NOMO-1 treated with dmso at 0.1 percent for 144 hours (cell line): ENCODE data around the gene ZNF764.
A peak's percentile ranks its signal among the peaks of the same experiment; 100 is the strongest.
"Not testable (repeated sequence)": the region's sequence is repeated elsewhere in the genome, so short reads cannot be mapped to it uniquely, and the experiment has no call there.

Experiments
- DNase-seq: peaks from one replicate; lab custom pipeline; 2025; ENCODE audit not compliant: unreplicated experiment; lab: John Stamatoyannopoulos, UW

ZNF764 gene

GRCh38 chr16:30548416-30549253, 9.5 kb downstream of the ZNF764 start:
- no peak for DNase-seq

DNA sequence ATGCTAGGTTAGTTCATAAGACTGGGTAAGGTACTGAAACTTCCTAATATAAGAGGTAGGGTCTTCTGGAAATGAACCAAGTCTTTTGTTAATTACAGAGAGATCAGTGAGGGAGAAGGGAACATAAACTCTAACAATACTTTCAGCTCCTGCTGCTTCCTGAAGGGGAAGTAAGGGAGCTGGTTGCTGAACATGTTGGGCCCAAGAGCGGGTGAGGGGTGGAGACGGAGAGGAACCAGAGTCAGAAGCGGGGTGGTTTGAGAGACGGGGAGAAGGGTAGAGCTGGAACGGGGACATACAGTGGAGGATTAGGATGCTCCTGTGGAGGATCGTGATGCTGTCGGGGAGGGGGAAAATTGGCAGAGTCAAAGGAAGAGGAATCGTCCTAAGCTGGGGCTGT, 12.1 kb downstream of the ZNF764 start:
- DNase-seq, result no peak

GRCh38 chr16:30543067-30543466, 15.1 kb downstream of the ZNF764 start:
- no peak for DNase-seq

GRCh38 chr16:30541502-30542329, 16.5 kb downstream of the ZNF764 start:
- DNase-seq, result no peak

- DNase-seq, result not testable (repeated sequence)
These were observed 17.2 kb downstream of the ZNF764 start for GRCh38 chr16:30540916-30541464.

DNA sequence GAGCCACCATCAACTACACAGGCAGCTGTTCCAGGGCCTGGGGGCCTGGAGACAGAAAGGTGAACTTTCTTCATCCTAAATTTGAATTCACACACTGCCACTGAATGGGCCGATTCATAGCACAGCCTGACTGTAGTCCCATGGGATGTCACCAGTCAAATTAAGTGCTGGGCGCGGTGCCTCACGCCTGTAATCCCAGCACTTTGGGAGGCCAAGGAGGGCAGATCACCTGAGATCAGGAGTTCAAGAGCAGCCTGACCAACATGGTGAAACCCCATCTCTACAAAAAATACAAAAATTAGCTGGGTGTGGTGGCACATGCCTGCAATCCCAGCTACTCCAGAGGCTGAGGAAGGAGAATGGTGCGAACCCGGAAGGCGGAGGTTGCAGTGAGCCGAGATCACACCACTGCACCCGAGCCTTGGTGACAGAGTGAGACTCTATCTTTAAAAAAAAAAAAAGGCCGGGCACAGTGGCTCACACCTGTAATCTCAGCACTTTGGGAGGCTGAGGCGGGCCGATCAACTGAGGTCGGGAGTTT, 18.1 kb downstream of the ZNF764 start:
- not testable (repeated sequence) for DNase-seq

GRCh38 chr16:30539000-30539964, 18.9 kb downstream of the ZNF764 start:
- no peak for DNase-seq

- not testable (repeated sequence) for DNase-seq
These were observed 21.7 kb downstream of the ZNF764 start for GRCh38 chr16:30536391-30537024.

DNA sequence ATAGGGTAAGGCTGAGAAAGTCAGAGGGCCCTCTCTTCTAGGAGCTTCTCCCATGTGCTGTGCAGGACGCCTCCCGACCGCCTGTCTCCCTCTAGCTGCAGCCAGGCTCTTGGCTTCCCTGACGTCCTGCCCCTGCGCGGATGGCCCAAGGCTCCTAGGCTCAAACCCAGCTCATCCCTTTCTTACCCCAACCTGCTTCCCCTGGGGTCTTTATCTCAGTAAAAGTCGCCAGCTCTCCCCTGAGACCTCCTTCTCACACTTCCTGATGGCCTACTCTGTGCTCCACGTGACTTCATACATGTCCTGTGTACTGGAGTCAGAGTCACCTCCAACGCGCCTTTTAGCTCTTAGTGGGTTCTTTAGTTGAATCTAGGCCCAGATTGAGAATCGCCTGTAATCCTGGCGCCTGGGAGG, 22.4 kb downstream of the ZNF764 start:
- DNase-seq, result peak; percentile 67

DNA sequence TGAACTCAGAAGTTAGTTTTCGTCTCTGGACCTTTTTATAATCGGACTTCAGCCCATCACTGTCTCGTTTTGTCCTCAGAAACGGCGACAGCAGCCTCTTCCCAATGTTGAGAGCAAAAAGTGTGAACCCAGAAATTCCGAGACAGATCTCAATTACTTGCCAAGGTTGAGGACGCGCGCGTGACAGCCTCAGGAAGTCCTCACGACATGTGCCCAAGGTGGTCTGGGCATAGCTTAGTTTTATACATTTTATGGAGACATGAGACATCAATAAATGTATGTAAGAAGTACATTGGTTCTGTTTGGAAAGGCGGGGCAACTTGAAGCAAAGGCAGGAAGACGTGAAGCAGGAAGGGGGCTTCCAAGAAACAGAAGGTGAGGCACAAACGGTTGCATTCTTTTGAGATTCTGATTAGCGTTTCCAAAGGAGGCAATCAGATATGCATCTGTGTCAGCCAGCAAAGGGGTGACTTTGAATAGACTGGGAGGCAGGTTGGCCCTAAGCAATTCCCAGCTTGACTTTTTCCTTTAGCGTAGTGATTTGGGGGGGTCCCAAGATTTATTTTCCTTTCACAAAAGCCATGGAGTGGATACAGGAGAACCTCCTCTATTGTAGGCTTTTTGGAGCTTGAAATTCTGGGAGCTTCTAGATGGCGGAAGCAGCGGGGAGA, 22.9 kb downstream of the ZNF764 start:
- DNase-seq, result no peak

GRCh38 chr16:30534368-30535105, 23.6 kb downstream of the ZNF764 start, which contains the start of gene ZNF747:
Gene ZNF747 (minus strand): TSS chr16:30534858. CDS start chr16:30534679, 179 bp downstream.
- DNase-seq, result peak; percentile 77

DNA sequence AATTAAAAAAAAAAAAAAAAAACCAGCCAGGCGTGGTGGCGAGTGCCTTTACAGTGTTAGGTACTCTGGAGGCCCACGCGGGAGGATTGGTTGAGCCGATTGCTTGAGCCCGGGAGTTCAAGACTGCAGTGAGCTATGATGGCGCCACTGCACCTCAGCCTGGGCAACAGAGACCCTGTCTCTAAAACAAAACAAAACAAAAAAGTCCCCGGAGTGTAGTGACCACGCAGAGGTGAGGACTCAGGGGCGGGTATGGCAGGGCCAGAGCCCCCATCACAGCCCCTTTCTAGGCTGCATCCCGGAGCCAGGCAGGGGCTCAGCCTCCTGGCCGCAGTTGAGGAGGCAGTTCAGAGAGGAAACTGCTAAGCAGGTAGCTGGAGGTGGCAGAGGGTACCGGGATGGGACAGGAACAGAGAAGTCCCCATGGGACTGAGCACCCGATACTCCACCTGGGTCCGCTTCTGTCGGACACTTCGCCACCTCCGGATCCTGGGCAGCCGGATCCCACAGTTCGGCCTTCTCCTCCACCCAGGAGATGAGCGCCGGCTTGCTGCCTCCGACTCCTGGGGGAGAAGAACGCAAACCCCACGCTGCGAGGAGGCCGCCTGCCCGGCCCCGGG, 24.3 kb downstream of the ZNF764 start:
- no peak for DNase-seq

DNA sequence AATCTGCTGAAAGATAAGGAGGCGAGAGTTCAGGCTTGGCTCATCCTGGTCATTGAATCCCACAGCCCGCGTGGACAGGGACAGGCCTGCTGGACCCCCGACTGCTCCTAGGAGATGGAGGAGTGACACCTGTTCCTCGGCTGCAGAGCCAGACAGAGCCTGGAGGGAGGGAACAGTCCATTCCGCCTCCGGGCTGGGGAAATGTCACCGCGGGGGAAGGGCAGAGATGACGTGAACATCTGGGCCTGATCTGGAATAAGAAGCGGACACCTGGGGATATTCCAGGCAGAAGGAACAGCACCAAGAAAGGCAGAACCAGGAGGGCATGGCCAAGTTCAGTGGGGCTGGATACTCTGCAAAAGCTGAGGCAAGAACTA, 25.0 kb downstream of the ZNF764 start:
- DNase-seq, result no peak

GRCh38 chr16:30532285-30533145, 25.7 kb downstream of the ZNF764 start:
- no peak for DNase-seq

DNA sequence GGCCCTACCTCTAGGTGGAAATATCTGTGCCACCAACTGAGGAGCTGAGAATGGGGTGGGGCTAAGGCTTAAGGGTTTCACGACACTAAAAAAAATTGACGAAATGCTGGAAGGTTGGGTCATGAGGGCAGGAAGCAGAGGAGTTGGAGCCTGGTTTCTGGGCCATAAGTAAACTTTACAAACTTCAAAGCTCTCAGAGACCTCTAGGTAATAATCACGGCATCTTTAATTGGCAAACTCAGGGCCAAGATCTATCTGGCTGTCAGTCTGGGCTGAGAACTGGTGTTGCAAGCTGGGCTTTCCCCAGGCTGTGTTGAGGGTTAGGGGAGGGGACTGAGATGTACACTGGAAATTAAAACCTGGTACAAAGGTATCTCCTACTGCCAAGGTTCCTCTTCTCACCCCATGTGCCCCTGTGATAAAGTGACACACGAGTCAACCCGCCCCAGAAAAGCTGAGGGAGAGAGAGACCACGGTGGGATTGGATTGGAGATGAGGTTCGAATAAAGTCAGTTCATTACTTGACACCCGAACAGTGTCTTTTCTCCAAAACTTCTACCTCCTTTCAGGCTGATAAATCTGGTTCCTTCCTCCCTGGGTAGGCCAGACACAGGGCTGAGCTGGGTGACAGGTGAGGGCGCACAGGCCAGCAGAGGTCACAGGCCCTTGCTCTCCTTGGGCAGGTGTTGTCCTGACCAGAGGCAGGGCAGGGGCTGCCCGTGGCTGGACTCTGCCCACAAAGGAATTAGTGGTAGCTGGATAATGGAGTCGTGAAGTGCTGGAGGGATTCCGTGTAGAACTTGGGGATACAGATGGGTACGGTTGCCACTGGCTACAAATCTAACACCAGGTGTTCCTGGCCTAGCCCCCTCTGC, 27.8 kb downstream of the ZNF764 start:
- no peak for DNase-seq

- no peak for DNase-seq
These were observed 29.2 kb downstream of the ZNF764 start for GRCh38 chr16:30528799-30529457.
